GM19240 (cell line): Measurements from ENCODE around the gene ATP5IF1.

ENCODE experiments used
- DNase-seq: peaks from one replicate; pipeline ENCODE4 v3.0.0; 2011; ENCODE audit warnings: low spot score; ENCODE audit not compliant: insufficient read length

The ATP5IF1 gene

DNA sequence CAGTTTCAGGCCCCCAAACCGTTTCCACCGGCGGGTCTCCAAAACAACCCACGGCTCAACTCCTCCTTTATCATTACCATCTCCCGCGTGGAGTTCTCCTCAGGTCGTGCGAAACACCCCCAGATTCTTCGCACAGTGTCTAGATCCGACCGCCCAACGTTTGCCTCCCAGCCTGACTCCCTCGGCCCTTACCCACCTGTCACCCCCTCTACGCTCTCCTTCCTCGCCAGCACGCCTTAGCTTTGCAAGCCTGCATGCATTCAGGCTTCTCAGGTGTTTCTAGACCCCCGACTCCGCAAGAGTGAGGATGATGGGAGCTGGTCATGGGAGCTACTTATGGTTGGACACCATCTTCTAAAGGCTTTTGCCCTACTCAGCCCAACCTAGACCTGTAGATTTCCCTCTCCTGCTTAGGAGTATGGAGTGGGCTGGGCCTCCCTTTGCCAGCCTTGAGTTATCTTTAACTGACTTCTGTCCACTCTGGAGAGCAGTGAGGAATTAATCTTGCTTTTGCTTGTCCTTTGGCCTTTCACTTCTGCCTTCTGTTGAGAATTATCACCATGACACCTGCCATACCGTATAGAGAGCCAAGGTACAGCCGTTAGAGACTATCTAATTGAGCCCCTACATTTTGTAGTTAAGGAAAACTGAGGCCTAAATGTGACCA lies 865 bp downstream of the ATP5IF1 start:
- no peak for DNase-seq

DNA sequence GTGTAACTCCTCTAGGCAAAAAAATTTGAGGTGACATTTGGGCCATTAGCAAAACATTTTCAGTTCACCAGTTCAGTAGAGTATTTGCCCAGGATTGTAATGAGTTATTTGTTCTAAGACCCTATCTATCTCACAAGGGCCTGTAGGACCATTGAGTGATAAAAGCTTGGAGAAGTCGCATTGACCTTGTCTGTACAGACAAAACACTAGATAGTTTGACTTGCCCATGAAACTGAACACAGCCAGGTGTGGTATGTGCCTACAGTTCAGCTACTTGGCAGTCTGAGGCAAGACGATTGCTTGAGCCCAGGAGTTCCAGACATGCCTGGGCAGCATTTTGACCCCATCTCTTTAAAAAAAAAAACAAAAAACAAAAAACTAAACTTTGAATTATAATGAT lies 3.1 kb downstream of the ATP5IF1 start:
- DNase-seq = no peak

DNA sequence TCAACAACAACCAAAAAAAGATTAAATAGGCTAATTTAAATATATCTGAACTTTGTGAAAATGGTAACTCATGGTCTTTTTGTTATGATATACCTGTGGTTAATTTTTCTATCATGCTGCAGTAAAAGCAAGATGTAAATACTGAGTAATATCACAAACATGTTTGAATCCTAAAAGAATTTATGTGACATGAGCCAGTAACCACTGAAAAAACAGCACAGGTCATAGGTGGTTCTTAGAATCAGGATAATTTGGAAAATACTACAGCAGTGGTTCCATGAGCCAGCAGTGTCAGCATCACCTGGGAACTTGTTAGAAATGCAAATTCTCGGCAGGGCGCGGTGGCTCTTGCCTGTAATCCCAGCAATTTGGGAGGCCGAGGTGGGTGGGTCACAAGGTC lies 4.1 kb downstream of the ATP5IF1 start:
- no peak for DNase-seq

DNA sequence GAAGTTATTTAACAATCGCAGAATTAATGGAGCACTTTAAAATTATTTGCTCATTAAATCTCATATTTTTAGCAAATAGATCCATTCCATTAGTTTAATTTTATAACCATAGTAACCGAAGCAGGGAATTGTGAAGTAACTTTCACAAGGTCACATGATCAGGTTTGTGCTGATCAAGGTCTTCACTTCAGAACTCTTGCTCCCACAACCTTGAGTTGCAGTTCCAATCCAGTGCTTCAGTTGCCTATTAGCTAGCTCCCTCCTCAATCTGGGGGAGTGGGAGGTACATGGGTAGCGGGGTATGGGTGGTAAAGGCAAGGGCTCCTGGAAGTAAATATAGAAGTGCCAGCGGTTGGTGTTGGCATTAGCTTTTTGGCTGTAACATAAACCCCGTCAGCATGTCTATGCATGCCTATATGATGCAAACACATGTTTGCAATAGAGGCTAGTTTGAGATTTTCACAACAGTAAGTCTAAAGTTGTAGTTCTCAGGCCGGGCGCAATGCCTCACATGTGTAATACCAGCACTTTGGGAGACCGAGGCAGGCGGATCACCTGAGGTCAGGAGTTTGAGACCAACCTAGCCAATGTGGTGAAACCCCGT lies 5.8 kb downstream of the ATP5IF1 start:
- no peak for DNase-seq

DNA sequence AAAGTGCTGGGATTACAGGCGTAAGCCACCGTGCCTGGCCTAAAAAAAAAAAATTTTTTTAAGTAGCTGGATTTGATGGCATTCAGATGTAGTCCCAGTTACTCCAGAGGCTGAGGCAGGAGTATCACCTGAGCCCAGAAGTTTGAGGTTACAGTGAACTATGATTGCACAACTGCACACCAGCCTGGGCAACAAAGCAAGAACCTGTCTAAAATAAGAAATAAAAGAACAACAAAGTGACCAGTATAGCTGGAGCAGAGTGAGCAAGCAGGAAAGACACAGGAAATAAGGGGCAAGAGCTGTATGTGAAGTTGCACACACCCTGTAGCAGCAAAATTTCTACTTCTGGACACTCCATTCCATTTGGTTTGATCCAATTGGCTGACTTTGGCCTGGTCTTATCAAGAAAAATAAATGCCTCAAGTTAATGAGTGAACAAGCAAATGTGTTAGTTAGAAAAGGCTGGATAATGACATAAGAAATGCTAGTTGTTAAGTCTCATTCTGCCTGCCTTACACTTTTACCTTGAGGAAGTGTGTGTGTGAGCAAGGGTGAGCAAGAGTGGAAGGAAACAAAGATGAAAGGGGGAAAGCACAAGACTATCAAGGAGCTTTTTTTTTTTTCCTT lies 7.9 kb downstream of the ATP5IF1 start:
- DNase-seq = no peak

DNA sequence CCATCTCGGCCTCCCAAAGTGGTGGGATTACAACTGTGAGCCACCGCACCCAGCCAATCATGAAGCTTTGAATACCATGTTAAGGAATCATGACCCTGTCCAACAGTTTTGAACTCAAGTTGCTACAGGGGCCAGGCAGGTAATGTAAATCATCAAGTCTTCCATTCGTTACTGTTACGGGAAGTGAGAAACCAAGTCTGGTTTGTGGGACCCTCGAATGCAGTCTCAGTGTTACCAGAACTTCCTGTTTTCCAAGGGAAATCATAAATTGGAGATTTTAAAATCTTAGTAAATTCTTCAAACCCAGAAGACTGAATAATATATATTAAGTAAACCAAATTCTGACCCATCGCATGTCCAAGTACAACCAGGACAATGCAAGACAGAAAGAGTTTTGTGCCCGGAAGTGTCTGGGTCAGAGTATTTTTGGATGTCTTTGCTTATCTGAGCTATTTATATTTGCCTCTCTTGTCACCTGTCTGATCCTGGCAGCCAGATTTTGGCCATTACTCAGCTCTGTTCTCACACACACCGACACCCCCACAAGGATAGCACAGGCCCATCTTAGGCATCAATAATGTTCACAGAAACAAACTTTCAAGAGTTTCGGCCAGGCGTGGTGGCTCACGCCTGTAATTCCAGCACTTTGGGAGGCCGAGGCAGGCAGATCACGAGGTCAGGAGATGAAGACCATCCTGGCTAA lies 8.8 kb downstream of the ATP5IF1 start:
- DNase-seq = no peak

DNA sequence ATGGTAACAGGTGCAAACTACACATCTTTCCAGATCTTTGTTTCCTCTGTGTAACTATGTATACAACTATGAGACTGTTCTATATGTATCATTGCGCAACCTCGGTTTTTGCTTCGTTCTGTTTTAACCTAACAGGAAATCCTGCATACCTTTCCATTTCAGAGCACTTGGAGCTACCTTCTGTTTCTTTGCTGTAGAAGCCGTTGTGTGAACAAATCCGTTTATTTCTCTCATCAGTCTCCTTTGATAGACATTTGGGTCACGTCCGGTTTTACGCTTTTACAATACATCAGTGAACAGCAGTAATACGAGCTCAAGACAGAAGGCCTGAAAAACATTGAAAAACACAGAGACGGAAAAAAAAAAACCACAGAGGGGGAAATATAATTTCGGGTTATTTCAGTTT lies 10.5 kb downstream of the ATP5IF1 start:
- DNase-seq = no peak

DNA sequence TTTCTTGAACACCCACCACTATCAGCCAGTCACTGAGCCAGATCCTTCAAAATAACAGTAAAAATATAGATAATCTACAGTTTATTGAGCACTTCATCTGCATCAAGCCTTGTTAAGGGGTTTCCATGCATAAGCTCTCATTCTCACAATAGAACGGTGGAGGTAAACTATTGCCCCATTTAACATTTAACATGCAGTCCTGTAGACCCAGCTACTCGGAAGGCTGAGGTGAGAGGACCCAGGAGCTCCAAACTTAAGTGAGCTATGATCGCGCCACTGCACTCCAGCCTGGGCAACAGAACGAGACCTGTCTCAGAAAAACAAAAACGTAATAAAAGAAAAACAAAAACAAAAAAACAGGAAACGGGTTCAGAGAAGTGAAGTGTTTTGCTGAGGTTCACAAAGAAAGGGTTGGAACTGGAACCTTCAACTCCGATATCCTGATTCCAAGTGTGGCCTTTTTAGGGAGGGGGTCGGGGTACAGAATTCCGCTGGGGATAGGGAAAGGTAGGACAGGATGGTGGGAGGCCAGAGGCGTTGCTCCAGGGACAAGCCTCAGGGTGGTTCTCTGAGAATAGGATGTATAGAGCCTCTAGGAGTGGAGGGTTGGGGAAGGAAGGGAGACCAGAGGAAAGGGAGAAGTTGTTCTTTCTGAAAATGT lies 11.8 kb downstream of the ATP5IF1 start:
- DNase-seq = no peak

DNA sequence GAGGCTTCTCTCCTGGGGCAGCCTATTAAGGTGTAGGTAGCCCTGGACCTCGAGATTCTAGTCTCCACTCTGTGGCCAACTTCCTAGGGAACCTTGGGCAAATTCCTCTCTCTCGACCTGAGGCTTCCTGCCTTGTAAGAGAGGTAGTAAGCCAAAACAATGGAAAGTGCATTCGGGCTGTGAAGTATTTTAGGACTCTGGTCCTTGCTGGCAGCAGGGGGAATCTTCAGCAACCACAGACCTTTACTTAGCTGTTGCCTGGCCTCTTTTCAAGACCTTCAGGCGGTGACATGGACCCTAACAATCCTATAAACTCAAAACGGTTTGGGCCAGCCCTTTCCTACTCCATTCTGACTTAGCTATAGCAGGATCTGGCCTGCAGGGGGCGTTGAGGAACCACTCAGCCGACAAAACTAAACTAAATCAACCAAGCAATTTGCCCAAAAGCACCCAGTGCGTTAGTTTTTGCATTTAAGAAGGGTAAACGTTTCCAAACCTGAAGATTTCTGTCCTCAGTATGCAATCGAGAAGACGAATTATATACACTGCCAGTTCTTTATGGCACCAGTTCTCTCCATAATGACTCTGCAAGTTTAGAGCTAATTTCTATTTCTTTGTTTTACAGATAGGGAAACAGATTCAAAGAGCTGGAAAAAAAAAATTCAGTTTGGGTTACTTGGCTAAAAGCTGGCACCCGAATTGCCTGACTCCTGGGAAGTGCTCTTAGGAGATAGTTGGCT lies 12.5 kb downstream of the ATP5IF1 start:
- no peak for DNase-seq

DNA sequence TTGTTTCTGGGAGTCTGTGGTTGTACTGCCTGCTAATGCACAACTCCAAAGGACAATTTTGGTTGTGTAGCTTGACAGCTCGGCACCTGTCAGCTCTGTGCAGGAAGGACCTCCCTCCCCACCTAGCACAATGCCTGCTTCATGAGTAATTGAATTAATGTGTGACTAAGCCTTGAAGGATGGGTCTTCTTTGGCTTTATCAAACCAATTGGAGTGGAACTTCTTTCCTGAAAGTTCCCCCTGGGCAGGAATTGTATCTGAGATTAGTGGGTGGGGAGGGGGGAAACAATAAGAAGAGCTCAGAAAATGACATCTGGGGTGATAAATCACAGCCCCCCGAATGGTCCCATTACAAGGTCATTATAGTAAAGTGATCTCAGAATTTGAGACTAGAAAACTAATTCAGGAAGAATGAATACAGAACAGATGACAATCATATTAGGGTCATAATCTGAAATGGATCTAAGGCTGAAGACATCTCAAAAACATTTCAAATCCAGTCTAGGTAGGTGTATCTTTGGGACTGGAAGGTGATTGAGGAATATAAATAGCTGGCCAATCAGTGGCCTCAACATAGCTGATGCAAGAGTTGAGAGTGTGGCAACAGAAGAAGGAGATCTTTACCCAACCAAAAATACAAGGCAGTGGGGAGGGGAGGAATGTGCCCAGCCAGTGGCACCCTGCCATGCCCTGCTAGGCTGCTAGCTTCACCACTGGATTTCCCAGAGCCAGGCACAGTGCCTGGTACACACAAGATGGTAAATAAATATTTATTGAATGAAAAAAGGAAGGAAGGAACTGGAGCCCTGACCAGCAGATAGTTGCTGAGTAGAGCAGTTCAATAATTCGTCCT lies 13.3 kb downstream of the ATP5IF1 start:
- DNase-seq = no peak

DNA sequence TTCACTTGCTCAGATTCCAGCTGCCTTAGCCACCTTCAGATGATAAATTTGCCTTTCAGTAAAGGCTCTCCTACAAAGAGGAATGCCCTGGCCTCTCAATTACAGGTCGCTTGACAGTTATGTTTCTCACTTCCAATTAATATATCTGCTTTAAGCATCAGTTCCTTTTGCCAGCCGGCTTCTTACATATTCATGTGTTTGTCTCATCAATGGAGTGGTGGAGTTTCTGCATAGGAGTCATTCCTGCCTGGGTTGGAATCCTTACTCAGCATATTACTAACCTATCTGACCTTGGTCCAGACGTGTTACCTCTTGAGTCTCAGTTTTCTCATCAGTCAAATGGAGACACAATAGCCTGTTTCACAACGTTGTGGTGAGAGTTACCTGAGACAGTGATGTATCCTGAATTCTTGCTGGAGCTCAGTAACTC lies 14.0 kb downstream of the ATP5IF1 start:
- DNase-seq = no peak

DNA sequence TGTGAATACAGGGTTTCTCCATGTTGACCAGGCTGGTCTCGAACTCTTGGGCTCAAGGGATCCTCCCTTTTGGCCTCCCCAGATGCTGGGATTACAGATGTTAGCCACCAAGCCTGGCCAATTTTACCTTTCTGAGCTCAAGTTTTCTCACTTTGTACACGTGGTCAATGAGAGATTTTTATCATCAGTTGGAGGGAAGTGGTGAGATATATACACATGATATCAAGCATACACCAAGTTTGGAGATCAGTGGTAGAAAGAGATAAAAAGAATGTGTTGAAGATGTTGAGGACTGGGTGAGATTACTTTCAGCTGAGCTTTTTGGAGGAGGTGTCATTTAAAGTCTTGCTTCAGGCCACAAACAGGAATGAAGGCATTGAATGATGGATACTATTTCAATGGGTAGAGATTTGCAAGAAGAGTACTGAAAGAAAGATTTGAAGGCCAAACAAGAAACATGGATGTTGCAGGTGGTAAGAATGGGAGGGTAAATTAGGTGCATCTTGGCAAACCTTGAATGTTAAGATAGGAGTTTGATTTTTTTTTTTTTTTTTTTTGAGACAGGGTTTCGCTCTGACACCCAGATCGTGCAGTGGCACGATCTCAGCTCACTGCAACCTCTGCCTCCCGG lies 20.4 kb downstream of the ATP5IF1 start:
- DNase-seq = no peak

DNA sequence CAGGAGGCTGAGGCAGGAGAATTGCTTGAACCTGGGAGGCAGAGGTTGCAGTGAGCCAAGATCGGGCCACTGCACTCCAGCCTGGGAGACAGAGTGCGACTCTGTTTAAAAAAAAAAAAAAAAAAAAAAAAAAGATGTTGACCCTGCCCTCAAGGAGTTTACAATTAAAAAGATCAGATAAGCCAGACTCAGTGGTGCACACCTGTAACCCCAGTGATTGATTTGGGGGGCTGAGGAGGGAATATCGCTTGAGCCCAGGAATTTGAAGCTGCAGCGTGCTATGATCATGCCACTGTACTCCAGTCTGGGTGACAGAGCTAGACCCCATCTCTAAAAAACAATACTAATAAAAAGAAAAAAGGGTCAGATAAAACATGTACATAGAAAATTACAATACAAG lies 21.8 kb downstream of the ATP5IF1 start:
- DNase-seq = no peak

DNA sequence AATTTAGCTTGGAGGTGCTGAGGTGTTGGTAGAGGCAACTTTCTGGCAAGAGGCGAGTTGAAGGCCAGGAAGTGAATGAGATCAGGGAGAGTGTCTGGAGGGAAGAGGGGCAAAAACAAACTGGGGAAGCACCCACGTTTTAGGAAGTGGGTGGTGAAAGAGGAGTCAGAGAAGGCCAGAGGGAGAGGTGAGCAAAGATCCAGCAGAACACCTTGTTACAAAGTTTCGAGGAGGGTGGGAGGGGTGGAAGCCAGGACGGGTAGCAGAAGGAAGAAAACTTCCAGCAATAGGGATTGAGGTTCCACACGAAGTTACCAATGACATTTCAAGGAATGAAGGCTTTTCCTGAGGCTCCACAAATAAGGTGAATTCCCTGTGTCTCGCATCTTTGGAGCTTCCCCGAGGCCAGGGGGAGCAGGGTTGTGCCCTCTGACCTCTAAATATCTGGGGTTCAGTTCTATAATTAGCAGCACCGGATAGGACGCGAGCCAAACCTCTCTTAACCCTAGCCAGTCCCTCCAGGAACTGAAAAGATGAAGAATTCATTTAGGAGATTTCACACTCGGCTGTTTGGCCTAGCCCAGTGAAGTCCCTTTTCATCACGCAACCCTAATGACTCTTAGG lies 22.8 kb downstream of the ATP5IF1 start:
- no peak for DNase-seq

DNA sequence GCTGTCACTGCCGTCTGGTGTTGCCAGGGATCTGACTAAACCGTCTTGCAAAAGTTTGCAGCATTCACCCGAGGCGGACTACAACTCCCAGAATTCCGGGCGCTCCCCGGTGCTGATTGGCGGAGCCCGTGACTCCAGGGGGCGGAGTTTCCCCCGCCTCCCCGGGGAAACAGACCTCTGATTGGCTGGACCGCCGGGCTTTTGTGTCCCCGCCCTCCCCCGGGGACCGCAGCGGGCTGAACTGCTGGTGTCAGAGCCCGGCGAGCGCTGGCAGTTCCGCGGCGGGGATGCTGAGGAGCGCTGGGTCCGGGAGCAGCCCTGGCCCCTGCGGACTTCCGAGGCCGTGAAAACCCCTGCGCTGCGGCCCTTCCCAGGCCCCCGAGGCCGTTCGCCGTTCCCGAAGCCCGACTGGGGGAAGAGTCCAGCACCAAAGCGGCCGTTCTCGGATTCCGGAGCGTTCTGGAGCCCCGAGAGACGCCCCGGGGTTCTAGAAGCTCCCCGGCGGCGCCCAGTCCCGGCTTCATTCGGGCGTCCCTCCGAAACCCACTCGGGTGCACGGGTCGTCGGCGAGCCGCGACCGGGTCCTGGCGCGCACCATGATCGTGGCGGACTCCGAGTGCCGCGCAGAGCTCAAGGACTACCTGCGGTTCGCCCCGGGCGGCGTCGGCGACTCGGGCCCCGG lies 23.5 kb downstream of the ATP5IF1 start, which contains the start of gene SESN2:
TSS of gene SESN2 (plus strand) at position 267 of the 682 bp plus-strand sequence. CDS start at position 597, 330 bp downstream.
- DNase-seq = peak; percentile 96

DNA sequence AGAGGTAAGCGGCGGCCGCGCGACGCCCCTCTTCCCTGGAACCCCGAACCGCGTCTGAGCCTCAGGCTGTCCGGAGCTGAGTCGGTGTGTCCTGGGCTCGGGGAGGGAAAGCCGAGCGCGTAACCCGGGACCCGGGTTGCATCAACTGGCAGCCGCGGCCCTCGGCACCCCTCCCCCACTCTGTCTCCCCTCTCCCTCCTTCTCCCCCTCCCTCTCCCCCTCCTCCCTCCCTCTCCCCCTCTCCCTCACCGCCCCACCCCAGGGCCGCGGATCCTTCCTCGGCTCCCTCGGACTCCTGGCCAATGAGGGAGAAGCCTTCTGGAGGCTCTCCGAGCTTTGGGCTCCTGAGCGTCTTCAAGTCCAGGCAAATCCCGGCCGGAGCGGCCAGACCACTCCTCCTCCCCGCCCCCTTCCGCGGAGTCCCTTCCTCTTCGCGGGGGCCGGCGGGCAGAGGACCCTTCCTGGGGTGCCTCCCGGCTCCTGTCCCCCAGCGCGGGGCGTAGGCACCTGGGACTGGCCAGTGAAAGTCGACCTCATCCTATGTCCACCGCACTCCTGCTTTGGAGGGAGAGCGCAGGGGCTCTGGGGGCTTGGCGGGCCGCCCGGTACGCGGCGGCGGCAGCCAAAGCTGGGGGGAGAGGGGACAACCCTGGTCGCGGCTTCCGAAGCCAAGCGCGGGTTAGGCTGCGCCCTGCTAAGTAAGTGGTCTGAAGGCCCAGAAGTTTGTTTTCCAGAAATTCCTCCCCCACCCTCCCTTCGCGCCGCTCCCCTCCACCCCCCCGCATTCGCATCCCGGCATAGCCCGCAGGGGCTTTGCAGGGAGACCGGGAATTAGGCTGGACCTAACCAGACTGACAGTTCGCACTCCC lies 24.2 kb downstream of the ATP5IF1 start:
- DNase-seq = no peak

DNA sequence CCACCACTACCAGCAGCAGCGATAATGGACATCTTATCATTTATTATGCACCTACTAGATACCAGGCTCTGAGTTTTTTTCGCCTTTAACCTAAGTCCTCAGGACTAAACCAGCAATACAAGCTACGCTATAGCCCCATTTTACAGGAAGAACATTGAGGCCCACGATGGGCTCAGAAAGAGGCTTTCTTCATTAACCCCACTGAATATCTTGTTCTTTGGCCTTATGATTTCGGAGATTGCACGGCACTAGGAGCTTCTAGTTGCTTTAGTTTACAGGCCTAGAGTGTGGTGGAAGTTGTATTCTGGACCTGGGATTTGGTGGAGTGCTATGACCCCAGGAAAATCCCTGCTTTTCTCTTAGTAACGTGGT lies 24.9 kb downstream of the ATP5IF1 start:
- DNase-seq = no peak

DNA sequence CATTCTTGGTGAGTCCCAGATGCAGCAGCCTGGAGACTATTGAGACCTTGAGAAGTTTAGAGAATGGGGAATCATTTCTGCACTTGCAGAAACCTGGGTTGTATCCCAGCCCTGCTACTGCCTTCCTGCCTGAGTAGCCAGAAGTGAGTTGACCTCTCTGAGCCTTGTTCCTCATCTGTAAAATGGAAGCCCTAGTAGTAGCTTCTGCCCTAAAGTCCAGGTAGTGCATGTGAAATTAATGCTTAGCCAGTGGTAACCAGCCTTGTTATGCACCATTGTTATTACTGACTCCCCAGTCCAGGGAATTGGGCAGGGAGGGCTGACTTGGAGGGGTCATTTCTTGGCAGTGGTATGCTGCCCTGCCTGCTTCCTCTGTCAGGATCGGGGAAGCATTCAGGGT lies 29.0 kb downstream of the ATP5IF1 start:
- no peak for DNase-seq
